ENCODE measurements around the gene LOXHD1.

Gene LOXHD1

DNA sequence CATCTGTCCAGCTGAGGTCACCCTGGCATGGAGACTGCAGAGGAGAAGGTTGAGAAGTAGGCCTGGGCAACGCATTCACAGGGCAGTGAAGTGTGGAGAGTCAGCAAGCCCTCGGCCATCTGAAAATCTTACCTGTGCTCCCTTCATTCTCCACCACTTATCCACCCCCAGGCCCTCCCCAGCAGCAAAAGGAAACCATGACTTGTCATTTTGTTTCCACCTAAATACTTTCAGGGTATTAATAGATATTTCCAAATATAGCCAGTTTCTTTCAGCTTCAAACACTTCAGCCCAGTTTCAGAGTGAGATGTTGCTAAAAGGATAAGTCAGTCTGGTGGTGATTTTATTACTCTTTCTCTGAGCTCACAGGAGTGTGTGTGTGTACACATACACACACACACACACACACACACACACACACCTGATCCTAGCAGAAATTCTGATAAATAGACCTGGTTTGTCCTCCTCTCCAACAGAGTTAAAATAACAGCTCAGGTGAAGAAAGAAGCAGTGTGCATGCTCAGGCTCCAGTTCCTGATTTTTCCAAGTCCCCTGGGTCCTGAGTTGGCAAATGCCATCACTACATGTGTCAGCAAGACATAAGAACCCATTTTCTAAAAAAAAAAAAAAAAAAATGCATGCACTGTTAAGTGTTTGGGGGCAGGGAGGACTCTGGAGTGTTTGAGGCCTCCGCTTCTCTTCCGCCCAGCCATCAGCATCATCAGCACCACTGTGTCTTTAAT lies 82.8 kb downstream of the LOXHD1 start:
- no peaks in the 10 kb centered on the region for H4K20me1 ChIP-seq (ENCODE audit: insufficient read depth, low read length)
- no peaks in the 10 kb centered on the region for H3K79me2 ChIP-seq (ENCODE audit: insufficient read depth, low read length)
- no peaks in the 10 kb centered on the region for H3K27me3 ChIP-seq (ENCODE audit: insufficient read depth, low read length, poor library complexity)
- no peak overlapping the region for H3K9ac ChIP-seq (ENCODE audit: low read depth, low read length)
- no peaks in the 10 kb centered on the region for H3K36me3 ChIP-seq (ENCODE audit: insufficient read depth, low read length)
- H3K4me1 ChIP-seq (ENCODE audit: insufficient read depth, low read length): no peaks in the 10 kb centered on the region
- no peaks in the 10 kb centered on the region for H3K9me3 ChIP-seq (ENCODE audit: insufficient read depth, low read length, severe bottlenecking)
- no peak for DNase-seq
- no peak for TF ChIP-seq CTCF (IDR thresholded peaks at IDR 0.05; ENCODE audit: borderline replicate concordance, extremely low read depth, low read length, poor library complexity, severe bottlenecking)
- no peak for TF ChIP-seq EZH2 (IDR thresholded peaks at IDR 0.05; ENCODE audit: borderline replicate concordance, low read depth, low read length, severe bottlenecking)
- no peak for ATAC-seq (ENCODE audit: insufficient read depth, low read depth)
- H3K4me3 ChIP-seq (ENCODE audit: low read depth in 1 of 2, low read length in 2 of 2): no peak overlapping the region
- H3K27ac ChIP-seq (ENCODE audit: low read length): no peak overlapping the region
- H2AFZ ChIP-seq (ENCODE audit: low read depth, low read length): no peak overlapping the region
- no peak overlapping the region for H3K4me2 ChIP-seq (ENCODE audit: insufficient read depth, low read length)

DNA sequence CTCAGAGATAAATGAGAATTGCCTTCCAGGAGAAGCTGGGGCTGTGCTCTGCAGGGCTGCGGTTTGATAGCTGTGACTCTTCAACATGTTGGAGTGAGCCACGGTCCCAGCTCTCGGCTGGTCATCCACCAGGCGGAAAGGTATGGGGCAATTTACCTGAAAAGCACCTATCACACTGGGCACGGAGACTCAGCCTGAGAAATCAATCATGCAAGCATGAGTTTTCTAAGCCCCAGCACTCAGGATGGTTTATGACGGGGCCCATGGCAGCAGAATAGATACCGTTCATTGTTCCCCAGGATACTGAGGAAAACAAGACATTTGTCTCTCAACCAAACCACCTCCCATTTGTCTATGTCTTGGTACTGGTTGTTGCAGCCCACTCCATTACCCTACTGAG lies 83.9 kb downstream of the LOXHD1 start:
- no peak overlapping the region for H3K9ac ChIP-seq (ENCODE audit: low read depth, low read length)
- no peaks in the 10 kb centered on the region for H3K79me2 ChIP-seq (ENCODE audit: insufficient read depth, low read length)
- no peaks in the 10 kb centered on the region for H3K27me3 ChIP-seq (ENCODE audit: insufficient read depth, low read length, poor library complexity)
- ATAC-seq (ENCODE audit: insufficient read depth, low read depth) (no peak), DNase-seq (no peak)
- H3K4me2 ChIP-seq (ENCODE audit: insufficient read depth, low read length): no peak overlapping the region
- no peaks in the 10 kb centered on the region for H3K36me3 ChIP-seq (ENCODE audit: insufficient read depth, low read length)
- no peaks in the 10 kb centered on the region for H4K20me1 ChIP-seq (ENCODE audit: insufficient read depth, low read length)
- no peaks in the 10 kb centered on the region for H3K4me1 ChIP-seq (ENCODE audit: insufficient read depth, low read length)
- no peak overlapping the region for H3K4me3 ChIP-seq (ENCODE audit: low read depth in 1 of 2, low read length in 2 of 2)
- H3K27ac ChIP-seq (ENCODE audit: low read length): no peak overlapping the region
- H2AFZ ChIP-seq (ENCODE audit: low read depth, low read length): no peak overlapping the region
- no peaks in the 10 kb centered on the region for H3K9me3 ChIP-seq (ENCODE audit: insufficient read depth, low read length, severe bottlenecking)
- no peak for TF ChIP-seq EZH2 (IDR thresholded peaks at IDR 0.05; ENCODE audit: borderline replicate concordance, low read depth, low read length, severe bottlenecking)
- TF ChIP-seq CTCF (IDR thresholded peaks at IDR 0.05; ENCODE audit: borderline replicate concordance, extremely low read depth, low read length, poor library complexity, severe bottlenecking): no peak

- DNase-seq: no peak
- H3K9ac ChIP-seq (ENCODE audit: low read depth, low read length): no peak overlapping the region
- H3K27me3 ChIP-seq (ENCODE audit: insufficient read depth, low read length, poor library complexity): peaks cover 4% of the 10 kb centered on the region
- H3K36me3 ChIP-seq (ENCODE audit: insufficient read depth, low read length): no peaks in the 10 kb centered on the region
- no peak overlapping the region for H3K4me2 ChIP-seq (ENCODE audit: insufficient read depth, low read length)
- TF ChIP-seq EZH2 (IDR thresholded peaks at IDR 0.05; ENCODE audit: borderline replicate concordance, low read depth, low read length, severe bottlenecking): no peak
- TF ChIP-seq CTCF (IDR thresholded peaks at IDR 0.05; ENCODE audit: borderline replicate concordance, extremely low read depth, low read length, poor library complexity, severe bottlenecking): no peak
- no peaks in the 10 kb centered on the region for H4K20me1 ChIP-seq (ENCODE audit: insufficient read depth, low read length)
- no peak for ATAC-seq (ENCODE audit: insufficient read depth, low read depth)
- no peak overlapping the region for H2AFZ ChIP-seq (ENCODE audit: low read depth, low read length)
- H3K4me3 ChIP-seq (ENCODE audit: low read depth in 1 of 2, low read length in 2 of 2): no peak overlapping the region
- H3K9me3 ChIP-seq (ENCODE audit: insufficient read depth, low read length, severe bottlenecking): no peaks in the 10 kb centered on the region
- no peaks in the 10 kb centered on the region for H3K79me2 ChIP-seq (ENCODE audit: insufficient read depth, low read length)
- H3K4me1 ChIP-seq (ENCODE audit: insufficient read depth, low read length): no peaks in the 10 kb centered on the region
- H3K27ac ChIP-seq (ENCODE audit: low read length): no peak overlapping the region
These were observed 85.3 kb downstream of the LOXHD1 start for GRCh38 chr18:46571756-46572155.
